Measurements from ENCODE around the gene ZDHHC15.

DNA sequence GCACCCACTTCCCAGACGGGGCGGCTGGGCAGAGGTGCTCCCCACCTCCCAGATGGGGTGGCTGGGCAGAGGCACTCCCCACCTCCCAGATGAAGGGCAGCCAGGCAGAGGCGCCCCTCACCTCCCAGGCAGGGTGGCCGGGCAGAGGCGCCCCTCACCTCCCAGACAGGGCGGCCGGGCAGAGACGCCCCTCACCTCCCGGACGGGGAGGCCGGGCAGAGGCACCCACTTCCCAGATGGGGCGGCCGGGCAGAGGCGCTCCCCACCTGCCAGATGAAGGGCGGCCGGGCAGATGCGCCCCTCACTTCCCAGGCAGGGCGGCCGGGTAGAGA, 187.7 kb downstream of the ZDHHC15 start:
- TF ChIP-seq, protein P1, sequence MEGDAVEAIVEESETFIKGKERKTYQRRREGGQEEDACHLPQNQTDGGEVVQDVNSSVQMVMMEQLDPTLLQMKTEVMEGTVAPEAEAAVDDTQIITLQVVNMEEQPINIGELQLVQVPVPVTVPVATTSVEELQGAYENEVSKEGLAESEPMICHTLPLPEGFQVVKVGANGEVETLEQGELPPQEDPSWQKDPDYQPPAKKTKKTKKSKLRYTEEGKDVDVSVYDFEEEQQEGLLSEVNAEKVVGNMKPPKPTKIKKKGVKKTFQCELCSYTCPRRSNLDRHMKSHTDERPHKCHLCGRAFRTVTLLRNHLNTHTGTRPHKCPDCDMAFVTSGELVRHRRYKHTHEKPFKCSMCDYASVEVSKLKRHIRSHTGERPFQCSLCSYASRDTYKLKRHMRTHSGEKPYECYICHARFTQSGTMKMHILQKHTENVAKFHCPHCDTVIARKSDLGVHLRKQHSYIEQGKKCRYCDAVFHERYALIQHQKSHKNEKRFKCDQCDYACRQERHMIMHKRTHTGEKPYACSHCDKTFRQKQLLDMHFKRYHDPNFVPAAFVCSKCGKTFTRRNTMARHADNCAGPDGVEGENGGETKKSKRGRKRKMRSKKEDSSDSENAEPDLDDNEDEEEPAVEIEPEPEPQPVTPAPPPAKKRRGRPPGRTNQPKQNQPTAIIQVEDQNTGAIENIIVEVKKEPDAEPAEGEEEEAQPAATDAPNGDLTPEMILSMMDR (IDR thresholded peaks at IDR 0.05) = no peak
- TF ChIP-seq POLR2A (IDR thresholded peaks at IDR 0.05) (no peak), POLR2AphosphoS5 (IDR thresholded peaks at IDR 0.05) (no peak), EP300 (IDR thresholded peaks at IDR 0.05) (no peak)
